ENCODE data around the gene NKD2.
A peak's percentile ranks its signal among the peaks of the same experiment; 100 is the strongest.

GRCh38 chr5:1083823-1084605 is 75.4 kb downstream of the NKD2 start:
- TF ChIP-seq CTCF (IDR thresholded peaks at IDR 0.05 in 8 of 11, conservative IDR thresholded peaks at IDR 0.05 in 3 of 11) (no peak), POLR2AphosphoS5 (IDR thresholded peaks at IDR 0.05) (peak in 1 of 3 donors; percentile 4), POLR2A (IDR thresholded peaks at IDR 0.05) (no peak)
